Left ventricle myocardium superior (tissue), 1 donor: Measurements from ENCODE around the gene ZG16. TPM values are rescaled to one million over a fixed set of nuclear protein-coding genes. Genes with fewer than 3 reads are reported as not detected.
"Not testable (repeated sequence)": the region's sequence is repeated elsewhere in the genome, so short reads cannot be mapped to it uniquely, and the experiment has no call there.

ENCODE experiments used
- ATAC-seq: fragments of 200-7000 bp; cut with Tn5 transposase; one replicate; pipeline ENCODE4 v1.9.1; 2020; ENCODE audit warnings: mild to moderate bottlenecking, moderate library complexity
- DNase-seq: peaks from one replicate; pipeline ENCODE4 v3.0.0-alpha.2; 2020
- intact Hi-C: fragments of 100-400 bp; cut with micrococcal nuclease; formaldehyde crosslinking; loops from one replicate; pipeline ENCODE4 v1.11.0; 2022
- total RNA-seq: library from RNA; stranded (reverse); fragmentation: NEBNext Ultra II Directional; extraction: Animal tissue kit (Norgen Biotek cat#: 25700); gene quantifications from one replicate; pipeline ENCODE4 v1.2.1, GENCODE V29; 2021
- donor health status: DM: no; HTN: yes; CAD: no; lungs with severe emphysema.

ZG16 gene
- total RNA-seq, 1 donor from 2014 or later: not detected

DNA sequence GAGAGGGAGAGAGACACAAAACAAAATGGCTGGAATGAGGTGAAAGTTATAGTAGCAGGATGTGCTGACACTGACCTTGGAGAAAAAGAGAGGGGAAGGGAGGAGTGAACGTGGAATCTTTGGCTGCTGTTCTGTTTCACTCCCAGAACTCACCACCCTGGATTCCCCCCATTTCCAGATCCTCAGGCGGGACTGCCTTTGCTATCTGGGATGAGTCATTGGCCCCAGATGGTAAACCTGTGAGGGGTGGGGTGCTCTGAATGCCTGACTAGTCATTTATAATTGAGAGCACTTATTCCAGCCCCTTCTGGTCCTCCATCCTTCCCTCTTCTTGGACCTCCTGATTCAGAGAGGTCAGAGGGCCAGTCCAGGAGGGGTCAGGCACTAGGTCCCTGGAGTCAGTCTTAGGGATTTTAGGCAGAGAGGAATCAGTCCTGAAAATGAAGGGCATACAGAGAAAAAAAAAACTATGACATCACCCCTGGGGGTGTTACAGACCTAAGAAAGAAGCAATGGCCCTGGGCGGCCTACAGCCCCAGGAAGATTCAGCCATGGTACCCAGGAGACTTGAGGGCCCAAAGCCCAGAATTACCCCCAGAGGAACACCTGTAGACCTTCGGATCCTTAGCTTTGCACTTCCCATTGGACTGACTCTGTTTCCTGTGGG lies 2.2 kb upstream of the ZG16 start:
- intact Hi-C loops: no loop called here
- ATAC-seq (no peak), DNase-seq (no peak)

DNA sequence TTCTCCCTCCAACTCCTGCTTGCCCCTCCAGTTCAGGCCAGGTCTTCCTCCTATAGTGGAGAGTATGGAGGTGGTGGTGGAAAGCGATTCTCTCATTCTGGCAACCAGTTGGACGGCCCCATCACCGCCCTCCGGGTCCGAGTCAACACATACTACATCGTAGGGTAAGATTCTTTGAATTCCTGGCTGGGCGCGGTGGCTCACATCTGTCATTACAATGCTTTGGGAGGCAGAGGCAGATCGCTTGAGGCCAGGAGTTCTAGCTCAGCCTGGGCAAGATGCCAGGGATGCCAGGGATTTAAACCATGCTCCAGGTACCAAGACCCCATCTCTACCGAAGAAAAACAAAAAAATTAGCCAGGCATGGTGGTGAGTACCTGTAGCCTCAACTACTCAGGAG lies 1.4 kb downstream of the ZG16 start:
- no peak for ATAC-seq
- no peak for DNase-seq
- intact Hi-C loops: no loop called here

DNA sequence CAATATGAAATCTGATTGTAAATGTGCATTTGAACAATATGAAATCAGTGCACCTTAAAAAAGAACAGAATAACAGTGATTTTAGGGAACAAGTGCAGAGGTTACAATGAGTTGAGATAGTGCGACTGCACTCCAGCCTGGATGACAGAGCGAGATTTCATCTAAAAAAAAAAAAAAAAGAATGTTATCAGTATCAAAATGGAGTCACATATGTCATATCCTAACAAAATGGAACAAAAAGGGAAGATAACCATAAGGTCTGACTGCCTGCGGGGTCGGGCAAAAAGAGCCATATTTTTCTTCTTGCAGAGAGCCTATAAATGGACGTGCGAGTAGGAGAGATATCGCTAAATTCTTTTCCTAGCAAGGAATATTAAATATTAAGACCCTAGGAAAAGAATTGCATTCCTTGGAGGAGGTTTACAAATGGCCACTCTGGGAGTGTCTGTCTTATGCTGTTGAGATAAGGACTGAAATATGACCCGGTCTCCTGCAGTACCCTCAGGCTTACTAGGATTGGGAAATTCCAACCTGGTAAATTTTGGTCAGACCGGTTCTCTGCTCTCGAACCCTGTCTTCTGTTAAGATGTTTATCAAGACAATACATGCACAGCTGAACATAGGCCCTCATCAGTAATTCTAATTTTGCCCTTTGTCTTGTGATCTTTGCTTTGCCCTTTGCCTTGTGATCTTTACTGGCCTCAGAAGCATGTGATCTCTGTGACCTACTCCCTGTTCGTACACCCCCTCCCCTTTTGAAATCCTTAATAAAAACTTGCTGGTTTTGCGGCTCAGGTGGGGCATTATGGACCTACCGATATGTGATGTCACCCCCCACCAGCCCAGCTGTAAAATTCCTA lies 5.3 kb downstream of the ZG16 start:
- ATAC-seq: not testable (repeated sequence)

DNA sequence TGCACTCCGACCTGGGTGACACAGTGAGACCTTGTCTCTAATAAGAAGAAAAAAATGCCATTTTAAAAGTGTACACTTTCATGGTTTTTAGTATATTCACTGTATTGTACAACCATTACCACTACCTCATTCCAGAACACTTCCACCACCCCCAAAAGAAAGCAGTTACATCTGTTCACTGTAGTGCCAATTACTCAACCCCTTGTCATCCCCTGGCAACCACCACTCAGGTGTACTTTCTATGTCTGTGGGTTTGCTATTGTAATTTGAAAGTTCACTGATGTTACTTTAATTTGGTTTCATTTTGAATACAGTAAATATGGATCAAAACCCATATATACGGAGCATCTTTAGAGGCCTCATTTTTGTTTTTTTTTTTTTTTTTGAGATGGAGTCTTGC lies 6.1 kb downstream of the ZG16 start:
- no peak for DNase-seq
- intact Hi-C loops: no loop called here
- no peak for ATAC-seq

More for the DNA sequence above, 5.3 kb downstream of the ZG16 start:
- intact Hi-C loops, DNase-seq: not testable (repeated sequence)

DNA sequence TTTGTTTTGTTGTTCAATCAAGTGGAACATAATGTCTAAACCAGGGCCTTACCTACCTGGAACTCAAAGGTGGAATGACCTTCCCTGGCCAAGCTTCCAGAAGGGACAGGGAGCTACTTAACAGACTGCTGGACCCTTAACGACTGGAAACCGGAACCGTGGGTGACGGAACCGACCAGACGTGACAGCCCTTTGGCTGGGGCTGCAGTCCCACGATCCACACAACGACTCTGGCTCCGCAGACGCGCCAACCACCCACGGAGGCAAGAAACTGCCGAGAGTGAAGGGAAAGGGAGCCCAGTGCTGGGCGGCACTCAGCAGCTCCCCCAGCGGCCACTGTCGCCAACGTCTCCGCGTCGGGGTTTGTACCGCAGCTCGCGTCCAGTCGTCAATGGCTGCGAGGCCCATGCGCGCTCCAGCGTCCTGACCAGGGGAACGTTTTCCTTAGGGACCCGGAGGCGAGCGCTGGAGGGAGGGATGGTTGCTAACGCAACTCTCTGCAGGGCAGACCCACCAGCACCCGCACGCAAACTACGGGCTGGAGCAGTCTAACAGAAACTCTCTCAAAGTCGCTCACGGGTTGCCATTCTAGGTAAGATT lies 6.9 kb downstream of the ZG16 start:
- DNase-seq (peak; percentile 87), ATAC-seq (peak; percentile 94)
- intact Hi-C loops: no loop called here

DNA sequence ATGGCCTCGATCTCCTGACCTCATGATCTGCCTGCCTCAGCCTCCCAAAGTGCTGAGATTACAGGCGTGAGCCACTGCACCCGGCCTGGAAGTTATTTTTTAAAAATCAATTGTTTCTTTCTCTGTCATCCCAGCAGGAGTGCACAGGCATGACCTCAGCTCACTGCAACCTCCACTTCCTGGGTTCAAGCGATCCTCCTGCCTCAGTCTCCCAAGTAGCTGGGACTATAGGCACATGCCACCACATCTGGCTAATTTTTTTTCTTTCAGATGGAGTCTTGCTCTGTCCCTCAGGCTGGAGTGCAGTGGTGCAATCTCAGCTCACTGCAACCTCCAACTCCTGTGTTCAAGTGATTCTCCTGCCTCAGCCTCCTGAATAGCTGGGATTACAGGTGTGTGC lies 9.1 kb downstream of the ZG16 start:
- intact Hi-C loops, ATAC-seq, DNase-seq: not testable (repeated sequence)

DNA sequence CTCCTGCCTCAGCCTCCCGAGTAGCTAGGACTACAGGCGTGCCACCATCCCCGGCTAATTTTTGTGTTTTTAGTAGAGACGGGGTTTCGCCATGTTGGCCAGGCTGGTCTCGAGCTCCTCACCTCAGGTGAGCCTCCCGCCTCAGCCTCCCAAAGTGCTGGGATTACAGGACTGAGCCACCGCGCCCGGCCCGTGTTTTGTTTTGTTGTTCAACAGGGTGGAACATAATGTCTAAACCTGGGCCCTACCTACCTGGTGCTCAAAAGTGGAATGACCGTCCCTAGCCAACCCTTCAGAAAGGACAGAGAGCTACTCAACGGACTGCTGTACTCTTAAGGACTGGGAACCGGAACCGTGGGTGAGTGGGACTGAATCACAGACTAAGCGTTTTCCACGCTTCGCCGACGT lies 11.7 kb downstream of the ZG16 start:
- ATAC-seq (no peak), DNase-seq (no peak)
- intact Hi-C loops: no loop called here

DNA sequence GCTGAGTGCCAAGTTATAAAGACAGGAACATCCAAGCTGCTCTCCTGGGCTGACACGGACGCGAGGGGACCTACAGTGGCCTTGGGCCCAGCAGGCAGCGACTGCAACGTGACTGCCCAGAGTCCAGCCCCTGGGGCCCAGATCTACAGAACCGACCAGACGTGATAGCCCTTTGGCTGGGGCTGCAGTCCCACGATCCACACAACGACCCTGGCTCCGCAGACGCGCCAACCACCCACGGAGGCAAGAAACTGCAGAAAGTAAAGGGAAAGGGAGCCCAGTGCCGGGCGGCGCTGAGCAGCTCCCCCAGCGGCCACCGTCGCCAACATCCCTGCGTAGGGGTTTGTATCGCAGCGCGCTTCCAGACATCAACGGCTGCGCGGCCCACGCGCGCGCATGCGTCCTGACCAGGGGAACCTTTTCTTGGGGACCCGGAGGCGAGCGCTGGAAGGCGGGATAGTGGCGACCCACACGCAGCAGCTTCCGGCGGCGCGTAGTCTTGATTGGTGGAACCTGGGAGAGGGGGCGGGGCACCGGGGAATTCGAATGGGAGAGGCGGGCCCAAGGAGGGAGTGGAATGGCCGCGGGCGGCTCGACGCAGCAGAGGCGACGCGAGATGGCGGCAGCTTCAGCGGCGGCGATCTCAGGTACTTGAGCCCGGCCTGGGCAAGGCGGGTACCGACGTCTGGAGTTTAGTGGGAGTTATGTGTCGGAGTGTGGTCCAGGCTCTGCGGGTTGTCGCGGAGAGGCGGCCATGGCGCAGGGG lies 12.3 kb downstream of the ZG16 start, which contains the start of gene KIF22:
TSS of gene KIF22 (plus strand) at position 569 of the 766 bp plus-strand sequence. CDS start at position 578, 9 bp downstream.
- peak; percentile 100 for DNase-seq
- ATAC-seq: peak; percentile 99
- intact Hi-C loops: no loop called here

DNA sequence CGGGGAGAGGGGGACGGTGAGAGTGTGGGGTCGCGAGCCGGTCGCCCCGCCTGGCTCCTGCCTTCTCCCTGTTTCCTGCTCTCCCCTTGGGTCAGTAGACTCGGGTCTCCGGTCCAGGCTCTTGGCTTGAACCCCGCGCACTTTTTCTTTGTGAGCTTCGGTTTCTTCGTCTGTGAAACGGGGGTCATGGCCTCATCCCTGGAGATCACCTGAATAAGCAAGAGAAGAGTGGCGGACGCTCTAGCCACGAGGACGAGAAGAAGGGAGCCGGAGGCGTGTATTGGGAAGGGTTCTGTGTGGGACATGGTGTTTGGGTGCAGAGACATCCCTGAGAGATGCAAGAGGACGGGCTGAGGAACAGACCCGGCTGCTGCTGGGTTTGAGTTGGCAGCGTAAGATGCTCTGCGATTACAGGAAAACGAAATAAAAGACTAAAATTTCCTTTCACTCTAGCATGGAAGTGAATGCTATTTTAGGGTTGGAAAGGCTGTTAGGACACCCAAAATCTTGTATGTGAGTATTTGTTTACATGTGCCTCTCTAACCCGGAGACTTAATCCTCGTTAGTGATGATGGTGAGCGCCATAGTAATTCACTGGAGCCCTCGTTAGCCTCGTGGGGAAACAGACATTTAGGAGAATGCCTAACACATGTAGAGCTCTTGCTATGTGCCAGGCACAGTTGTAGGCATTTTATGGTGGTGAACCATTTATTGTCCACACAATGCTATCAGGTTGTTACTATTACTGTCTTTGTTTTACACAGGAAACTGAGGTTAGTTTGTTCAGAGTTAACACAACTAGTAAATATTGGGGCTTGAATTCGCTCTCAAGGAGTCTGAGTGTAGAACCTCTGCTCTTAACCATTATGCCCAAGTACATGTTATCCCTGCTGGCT lies 13.1 kb downstream of the ZG16 start:
- ATAC-seq (no peak), DNase-seq (no peak)
- intact Hi-C loops: no loop called here

DNA sequence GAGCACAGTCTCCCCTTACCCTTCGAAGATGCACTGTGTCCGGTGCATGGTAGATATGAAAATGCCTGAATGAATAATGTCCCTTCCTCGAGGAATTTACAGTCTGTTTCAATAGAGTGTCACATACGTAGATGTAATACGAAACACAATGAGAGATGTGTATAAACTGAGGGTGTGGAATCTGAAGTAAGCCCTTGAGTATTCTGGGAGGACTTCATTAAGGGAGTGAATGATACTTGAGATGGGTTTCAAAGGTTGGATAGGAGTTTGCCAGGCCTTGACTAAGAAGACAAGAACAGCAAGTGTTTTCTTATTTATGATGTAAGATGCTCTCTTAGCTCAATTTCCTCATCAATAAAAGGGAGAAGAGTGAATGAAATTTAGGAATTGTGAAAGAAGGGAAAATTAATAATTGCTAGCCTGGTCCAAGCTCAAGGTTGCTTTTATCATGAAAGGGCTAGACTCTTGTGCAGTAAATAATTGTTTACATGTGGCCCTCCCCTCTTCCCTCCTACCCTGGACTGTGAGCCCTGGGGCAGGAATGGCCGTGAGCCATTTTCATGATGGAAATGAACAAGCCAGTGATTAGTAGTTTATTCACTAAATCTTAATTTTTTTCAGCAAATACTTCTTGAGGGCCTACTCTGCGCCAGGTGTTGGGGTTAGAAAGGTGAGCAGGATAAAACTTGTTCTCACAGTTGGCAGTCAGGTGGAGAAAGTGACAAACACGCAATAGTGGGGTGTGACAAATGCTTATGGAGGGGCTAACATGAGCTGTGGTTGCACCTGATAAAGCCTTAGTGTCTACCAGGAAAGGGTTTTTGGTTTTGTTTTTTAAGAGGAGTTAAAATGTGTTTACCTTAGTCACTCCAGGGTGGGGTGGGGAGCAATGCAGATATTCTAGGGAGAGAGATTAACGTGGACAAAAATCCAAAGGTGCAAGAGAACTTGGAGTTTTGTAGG lies 14.1 kb downstream of the ZG16 start:
- intact Hi-C loops: no loop called here
- no peak for ATAC-seq
- DNase-seq: no peak

DNA sequence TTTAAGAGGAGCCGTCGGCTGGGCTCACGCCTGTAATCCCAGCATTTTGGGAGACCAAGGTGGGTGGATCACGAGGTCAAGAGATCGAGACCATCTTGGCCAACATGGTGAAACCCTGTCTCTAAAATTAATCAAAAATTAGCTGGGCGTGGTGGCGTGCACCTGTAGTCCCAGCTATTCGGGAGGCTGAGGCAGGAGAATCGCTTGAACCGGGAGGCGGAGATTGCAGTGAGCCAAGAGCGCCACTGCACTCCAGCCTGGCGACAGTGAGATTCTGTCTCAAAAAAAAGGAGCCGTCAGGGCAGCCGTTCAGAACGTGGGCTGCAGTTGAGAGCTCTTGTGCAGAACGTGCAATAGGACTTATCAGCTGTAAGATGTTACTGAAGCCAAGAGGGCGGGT lies 15.1 kb downstream of the ZG16 start:
- ATAC-seq, intact Hi-C loops, DNase-seq: not testable (repeated sequence)

DNA sequence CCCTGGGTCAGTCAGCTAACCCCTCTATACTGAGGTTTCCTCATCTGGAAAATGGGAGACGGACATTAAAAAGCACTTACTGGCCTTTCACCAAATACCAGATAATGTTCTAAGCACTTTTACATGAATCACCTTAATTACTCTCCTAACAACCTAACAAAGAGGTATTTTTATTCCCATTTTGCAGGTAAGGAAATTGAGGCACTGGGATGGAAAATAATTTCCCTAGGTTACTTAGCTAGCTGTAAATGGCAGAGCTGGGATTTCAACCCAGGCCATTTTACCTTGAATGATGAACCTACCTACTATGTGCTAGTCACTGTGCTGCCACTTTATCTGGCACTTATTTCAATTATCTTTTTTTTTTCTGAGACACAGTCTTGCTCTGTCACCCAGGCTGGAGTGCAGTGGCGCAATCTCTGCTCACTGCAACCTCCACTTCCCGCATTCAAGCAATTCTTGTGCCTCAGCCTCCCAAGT lies 16.2 kb downstream of the ZG16 start:
- DNase-seq (no peak), ATAC-seq (no peak)
- intact Hi-C loops: no loop called here

DNA sequence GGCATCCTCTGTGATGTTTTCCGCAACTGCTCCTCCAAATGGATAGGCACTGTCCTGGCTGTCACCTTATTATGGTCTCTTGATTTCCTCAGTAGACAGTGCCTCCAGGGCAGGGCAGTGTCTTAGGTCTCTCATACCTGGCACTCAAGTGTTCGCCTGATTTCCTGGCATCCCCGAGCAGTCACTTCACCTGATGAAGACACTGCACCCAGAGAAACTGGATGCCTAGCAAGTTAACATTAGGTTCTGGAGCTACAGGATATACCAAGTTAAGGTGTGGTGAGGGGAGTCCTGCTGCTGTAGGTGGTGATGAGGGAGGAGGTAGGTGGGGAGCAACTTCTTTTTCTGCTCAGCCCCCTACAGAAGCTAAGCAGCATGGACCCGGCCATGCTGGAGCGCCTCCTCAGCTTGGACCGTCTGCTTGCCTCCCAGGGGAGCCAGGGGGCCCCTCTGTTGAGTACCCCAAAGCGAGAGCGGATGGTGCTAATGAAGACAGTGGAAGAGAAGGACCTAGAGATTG lies 24.4 kb downstream of the ZG16 start:
- intact Hi-C loops: no loop called here
- ATAC-seq: no peak
- DNase-seq: peak; percentile 22

DNA sequence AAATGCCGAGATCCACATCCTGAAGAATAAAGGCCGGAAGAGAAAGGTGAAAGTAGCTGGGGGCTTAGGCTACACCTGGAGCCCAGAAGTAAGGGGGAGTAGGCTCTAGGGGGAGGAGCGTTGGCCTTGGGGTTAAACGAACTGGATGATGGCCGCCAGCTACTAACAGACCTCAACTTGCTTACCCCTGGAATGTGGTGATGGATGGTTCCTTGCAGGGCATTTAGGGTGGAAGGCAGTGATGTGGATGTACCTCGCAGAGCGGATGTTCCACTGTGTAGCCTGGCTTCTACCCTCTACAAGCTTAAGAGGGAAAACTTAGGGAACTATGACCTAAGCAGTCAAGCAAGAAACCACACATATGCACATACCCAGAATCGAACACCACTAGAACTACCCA lies 26.0 kb downstream of the ZG16 start:
- no peak for ATAC-seq
- DNase-seq: peak; percentile 13
- intact Hi-C loops: no loop called here

DNA sequence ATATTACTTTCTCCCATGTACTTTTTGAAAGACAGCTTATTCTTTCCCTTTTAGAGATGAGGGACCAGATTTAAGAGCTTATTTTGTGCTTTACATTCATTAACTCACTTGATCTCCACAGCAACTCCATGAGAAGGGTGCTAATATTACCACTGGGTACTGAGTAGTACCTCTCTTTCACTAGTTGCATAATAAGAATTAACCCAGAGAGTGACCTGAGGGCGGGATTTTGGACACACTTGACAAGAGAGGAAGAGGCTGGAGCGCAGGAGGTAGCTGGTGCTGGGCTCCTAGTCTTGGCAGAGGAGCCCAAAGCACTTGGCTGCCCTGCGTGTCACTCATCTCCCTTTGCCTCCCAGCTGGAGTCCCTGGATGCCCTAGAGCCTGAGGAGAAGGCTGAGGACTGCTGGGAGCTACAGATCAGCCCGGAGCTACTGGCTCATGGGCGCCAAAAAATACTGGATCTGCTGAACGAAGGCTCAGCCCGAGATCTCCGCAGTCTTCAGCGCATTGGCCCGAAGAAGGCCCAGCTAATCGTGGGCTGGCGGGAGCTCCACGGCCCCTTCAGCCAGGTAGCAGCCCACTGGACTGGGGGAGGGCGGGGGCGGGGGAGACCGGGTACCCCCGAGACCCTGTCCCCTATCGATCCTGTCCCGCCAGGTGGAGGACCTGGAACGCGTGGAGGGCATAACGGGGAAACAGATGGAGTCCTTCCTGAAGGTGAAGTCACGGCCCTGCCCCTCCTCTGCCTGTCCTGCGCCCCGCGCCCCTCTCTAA lies 26.6 kb downstream of the ZG16 start:
- ATAC-seq: peak; percentile 56
- peak; percentile 79 for DNase-seq
- intact Hi-C loops: no loop called here
